Keratinocyte (primary cell): ENCODE results near the gene GUCY2C. TPM values are rescaled to one million over a fixed set of nuclear protein-coding genes. Genes with fewer than 3 reads are reported as not detected.

Experiments used
- DNase-seq: peaks from one replicate; pipeline ENCODE4 v3.0.0-alpha.2; 2011; ENCODE audit warnings: low read depth, missing footprints, low spot score
- FAIRE-seq: peaks from 2 replicates; lab custom pipeline; 2011; peaks lifted over from hg19 to GRCh38; lab: Jason Lieb, UNC
- H2AFZ ChIP-seq: 2 replicates; pipeline ENCODE4 v1.6.0; 2012; ENCODE audit warnings: low read length, control low read depth, inconsistent platforms; ENCODE audit not compliant: control insufficient read depth
- H3K27ac ChIP-seq: 2 replicates; pipeline ENCODE4 v1.5.1; 2011; ENCODE audit warnings: low read length; ENCODE audit not compliant: control insufficient read depth, insufficient read depth
- H3K27me3 ChIP-seq: 3 replicates; pipeline ENCODE4 v1.6.0; 2011; ENCODE audit warnings: low read length; ENCODE audit not compliant: control insufficient read depth, insufficient read depth; ENCODE audit errors: extremely low read depth
- H3K36me3 ChIP-seq, 2 experiments: 2 replicates in 1 of 2; 3 replicates in 1 of 2; pipeline ENCODE4 v1.5.1; 2011; ENCODE audit warnings: low read length in 2 of 2, mild to moderate bottlenecking in 1 of 2; ENCODE audit not compliant: control insufficient read depth in 2 of 2, insufficient read depth in 2 of 2; ENCODE audit errors: extremely low read depth in 1 of 2
- H3K4me1 ChIP-seq: 3 replicates; pipeline ENCODE4 v1.5.1; 2011; ENCODE audit warnings: low read length; ENCODE audit not compliant: control insufficient read depth, insufficient read depth; ENCODE audit errors: extremely low read depth
- H3K4me2 ChIP-seq: 3 replicates; pipeline ENCODE4 v1.6.0; 2011; ENCODE audit warnings: low read depth, low read length; ENCODE audit not compliant: control insufficient read depth, insufficient read depth; ENCODE audit errors: extremely low read depth
- H3K4me3 ChIP-seq, 3 experiments: fragments of 200-600 bp in 1 of 3; sonication (generic) in 1 of 3; 2 replicates in 2 of 3; 3 replicates in 1 of 3; pipeline ENCODE4 v1.5.1; 2011 to 2016; ENCODE audit warnings: low read length in 3 of 3, mild to moderate bottlenecking in 3 of 3, control low read depth in 2 of 3, inconsistent platforms in 1 of 3, low read depth in 1 of 3, mixed read lengths in 1 of 3, mixed run types in 1 of 3, moderate library complexity in 1 of 3; ENCODE audit not compliant: control insufficient read depth in 2 of 3, insufficient read depth in 2 of 3; ENCODE audit errors: extremely low read depth in 1 of 3
- H3K79me2 ChIP-seq: 2 replicates; pipeline ENCODE4 v1.6.0; 2012; ENCODE audit warnings: low read length; ENCODE audit not compliant: control insufficient read depth, insufficient read depth
- H3K9ac ChIP-seq: 3 replicates; pipeline ENCODE4 v1.6.0; 2011; ENCODE audit warnings: low read length; ENCODE audit not compliant: control insufficient read depth, insufficient read depth; ENCODE audit errors: extremely low read depth
- H3K9me1 ChIP-seq: 3 replicates; pipeline ENCODE4 v1.6.0; 2011; ENCODE audit warnings: low read length; ENCODE audit not compliant: control insufficient read depth, insufficient read depth; ENCODE audit errors: extremely low read depth
- H3K9me3 ChIP-seq: 2 replicates; pipeline ENCODE4 v1.5.1; 2012; ENCODE audit warnings: low read depth, low read length; ENCODE audit not compliant: control insufficient read depth
- H4K20me1 ChIP-seq: 3 replicates; pipeline ENCODE4 v1.6.0; 2011; ENCODE audit warnings: low read length; ENCODE audit not compliant: control insufficient read depth, insufficient read depth; ENCODE audit errors: extremely low read depth
- EZH2 ChIP-seq: IDR thresholded peaks from one replicate; pipeline ENCODE4 v1.6.1; 2012; ENCODE audit warnings: inconsistent platforms, mild to moderate bottlenecking, low read length, moderate library complexity
- dilution Hi-C: fragments of 300-500 bp; cut with MboI; formaldehyde crosslinking; loops from one replicate; pipeline ENCODE4 v1.7.0; 2020; ENCODE audit warnings: low sequenced_read_pairs; ENCODE audit not compliant: extremely low pct_ligation_motif_present
- polyA plus RNA-seq, 5 experiments: library from polyadenylated mRNA; depleted of rRNA in 3 of 5; stranded (reverse) in 3 of 5; stranded (forward) in 1 of 5; unstranded in 1 of 5; fragments of >200 nt; gene quantifications; 1 replicate in 1 of 5; 2 replicates in 3 of 5; 3 replicates in 1 of 5; pipeline versions ENCODE4 v1.2.1 to v1.2.3, GENCODE V29; 2011 to 2012; ENCODE audit warnings: missing spikeins in 2 of 5, low read depth in 1 of 5, low replicate concordance in 1 of 5
- TF ChIP-seq, protein P1 (sequence below), 3 experiments: IDR thresholded peaks in 1 of 3; conservative IDR thresholded peaks in 1 of 3; optimal IDR thresholded peaks in 1 of 3; 2 replicates in 2 of 3; 3 replicates in 1 of 3; pipeline versions ENCODE3 to v1.5.1; 2011; ENCODE audit warnings: low read length in 3 of 3, mild to moderate bottlenecking in 3 of 3, moderate library complexity in 2 of 3, control low read depth in 1 of 3, inconsistent platforms in 1 of 3; ENCODE audit not compliant: insufficient read depth in 2 of 3; ENCODE audit errors: extremely low read depth in 1 of 3

Gene GUCY2C
- polyA plus RNA-seq, 1 donor (not counting 4 experiments of a cell fraction or from before 2014, with no cell fraction given) = 0.03 TPM

DNA sequence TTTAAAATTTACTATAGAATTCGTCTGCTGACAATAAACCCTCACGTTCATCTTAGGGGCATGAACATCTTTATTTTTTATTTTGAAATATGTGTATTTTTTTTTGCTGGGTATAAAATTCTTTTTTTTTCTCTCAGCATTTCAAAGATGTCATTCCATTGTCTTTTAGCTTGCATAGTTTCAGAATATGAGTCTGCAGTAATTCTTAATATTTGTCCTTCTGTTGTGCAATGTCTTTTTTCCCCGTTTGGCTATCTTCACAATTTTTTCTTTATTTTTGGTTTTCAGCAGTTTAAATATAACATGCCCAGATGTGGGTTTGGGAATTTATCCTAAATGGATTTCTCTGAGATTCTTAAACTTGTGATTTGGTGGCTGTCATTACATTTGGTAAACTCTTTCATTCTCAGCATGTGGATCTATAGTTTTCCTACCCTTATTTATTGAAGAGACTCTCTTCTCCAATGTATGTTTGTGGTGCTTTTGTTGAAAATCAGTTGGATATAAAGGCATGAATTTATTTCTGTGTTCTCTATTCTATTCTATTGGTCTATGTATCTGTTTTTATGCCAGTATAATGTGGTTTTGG, 90.9 kb downstream of the GUCY2C start:
- FAIRE-seq (no peak), DNase-seq (no peak)
- Histone ChIP-seq H3K4me3 (no peak overlapping the region), H3K9me3 (no peaks in the 10 kb centered on the region), H3K36me3 (no peaks in the 10 kb centered on the region), H4K20me1 (no peaks in the 10 kb centered on the region), H3K4me1 (no peaks in the 10 kb centered on the region), H3K79me2 (no peaks in the 10 kb centered on the region), H3K27ac (no peak overlapping the region), H3K9me1 (no peaks in the 10 kb centered on the region), H2AFZ (no peak overlapping the region), H3K9ac (no peak overlapping the region), H3K4me2 (no peak overlapping the region), H3K27me3 (no peaks in the 10 kb centered on the region)
- no peak for TF ChIP-seq EZH2
- TF ChIP-seq, protein P1, sequence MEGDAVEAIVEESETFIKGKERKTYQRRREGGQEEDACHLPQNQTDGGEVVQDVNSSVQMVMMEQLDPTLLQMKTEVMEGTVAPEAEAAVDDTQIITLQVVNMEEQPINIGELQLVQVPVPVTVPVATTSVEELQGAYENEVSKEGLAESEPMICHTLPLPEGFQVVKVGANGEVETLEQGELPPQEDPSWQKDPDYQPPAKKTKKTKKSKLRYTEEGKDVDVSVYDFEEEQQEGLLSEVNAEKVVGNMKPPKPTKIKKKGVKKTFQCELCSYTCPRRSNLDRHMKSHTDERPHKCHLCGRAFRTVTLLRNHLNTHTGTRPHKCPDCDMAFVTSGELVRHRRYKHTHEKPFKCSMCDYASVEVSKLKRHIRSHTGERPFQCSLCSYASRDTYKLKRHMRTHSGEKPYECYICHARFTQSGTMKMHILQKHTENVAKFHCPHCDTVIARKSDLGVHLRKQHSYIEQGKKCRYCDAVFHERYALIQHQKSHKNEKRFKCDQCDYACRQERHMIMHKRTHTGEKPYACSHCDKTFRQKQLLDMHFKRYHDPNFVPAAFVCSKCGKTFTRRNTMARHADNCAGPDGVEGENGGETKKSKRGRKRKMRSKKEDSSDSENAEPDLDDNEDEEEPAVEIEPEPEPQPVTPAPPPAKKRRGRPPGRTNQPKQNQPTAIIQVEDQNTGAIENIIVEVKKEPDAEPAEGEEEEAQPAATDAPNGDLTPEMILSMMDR (optimal IDR thresholded peaks at IDR 0.05 in 1 of 3, IDR thresholded peaks at IDR 0.05 in 1 of 3, conservative IDR thresholded peaks at IDR 0.05 in 1 of 3; ENCODE audit: extremely low read depth in 1 of 3, insufficient read depth in 2 of 3, low read length in 3 of 3) = no peak
- dilution Hi-C loops = no loop called here

DNA sequence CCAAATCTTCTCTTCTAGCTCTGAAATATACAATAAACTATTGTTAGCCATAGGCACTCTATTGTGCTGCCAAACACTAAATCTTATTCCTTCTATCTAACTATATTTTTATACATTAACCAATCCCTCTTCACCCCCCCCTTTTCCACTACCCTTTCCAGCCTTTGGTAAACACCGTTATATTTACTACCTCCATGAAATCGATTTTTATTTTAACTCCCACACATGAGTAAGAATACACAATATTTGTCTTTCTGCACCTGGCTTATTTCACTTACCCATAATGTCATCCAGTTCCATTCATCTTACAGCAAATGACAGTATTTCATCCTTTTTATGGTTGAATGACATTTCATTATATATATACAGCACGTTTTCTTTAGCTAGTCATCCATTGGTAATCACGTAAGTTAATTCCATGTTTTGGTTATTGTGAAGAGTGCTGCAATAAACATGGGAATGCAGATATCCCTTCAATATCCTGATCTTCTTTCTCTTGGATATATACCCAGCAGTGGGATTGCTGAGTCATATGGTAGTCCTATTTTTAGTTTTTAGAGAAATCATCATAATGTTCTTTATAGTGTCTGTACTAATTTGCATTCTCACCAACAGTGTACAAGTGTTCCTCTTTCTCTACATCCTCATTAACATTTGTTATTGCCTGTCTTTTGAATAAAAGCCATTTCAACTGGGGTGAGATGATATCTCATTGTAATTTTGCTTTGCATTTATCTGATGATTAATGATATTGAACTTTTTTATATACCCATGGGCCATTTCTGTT, 94.5 kb downstream of the GUCY2C start:
- Histone ChIP-seq H3K4me2 (no peak overlapping the region), H3K36me3 (no peaks in the 10 kb centered on the region), H3K9me3 (no peaks in the 10 kb centered on the region), H3K4me3 (no peak overlapping the region), H3K9ac (no peak overlapping the region), H3K27ac (no peak overlapping the region), H3K27me3 (no peaks in the 10 kb centered on the region), H3K9me1 (no peaks in the 10 kb centered on the region), H3K79me2 (no peaks in the 10 kb centered on the region), H2AFZ (no peak overlapping the region), H4K20me1 (no peaks in the 10 kb centered on the region), H3K4me1 (no peaks in the 10 kb centered on the region)
- FAIRE-seq = no peak
- TF ChIP-seq, protein P1 (optimal IDR thresholded peaks at IDR 0.05 in 1 of 3, IDR thresholded peaks at IDR 0.05 in 1 of 3, conservative IDR thresholded peaks at IDR 0.05 in 1 of 3; ENCODE audit: extremely low read depth in 1 of 3, insufficient read depth in 2 of 3, low read length in 3 of 3) = no peak
- no peak for TF ChIP-seq EZH2
- DNase-seq = no peak
- dilution Hi-C loops = no loop called here
